GM12865 (cell line): ENCODE measurements around the gene AGFG1.

Experiments
- DNase-seq: peaks from one replicate; pipeline ENCODE4 v3.0.0; 2010; ENCODE audit warnings: low read depth
- H3K4me3 ChIP-seq: 2 replicates; pipeline ENCODE4 v1.5.1; 2011; ENCODE audit warnings: mild to moderate bottlenecking, low read depth, low read length, control low read depth
- CTCF ChIP-seq: IDR thresholded peaks from 2 replicates; pipeline ENCODE4 v1.5.1; 2011; ENCODE audit warnings: low read length, control low read depth, low read depth, inconsistent platforms; ENCODE audit not compliant: insufficient read depth; ENCODE audit errors: missing control alignments

Gene AGFG1

GRCh38 chr2:227504700-227505099 lies 32.7 kb downstream of the AGFG1 start:
- no peak overlapping the region for H3K4me3 ChIP-seq
- no peak for DNase-seq
- no peak for TF ChIP-seq CTCF

GRCh38 chr2:227506456-227506855 lies 34.5 kb downstream of the AGFG1 start:
- no peak for TF ChIP-seq CTCF
- DNase-seq: no peak
- H3K4me3 ChIP-seq: no peak overlapping the region

- H3K4me3 ChIP-seq: no peak overlapping the region
- peak; percentile 24 for DNase-seq
- TF ChIP-seq CTCF: no peak
Observed at GRCh38 chr2:227507963-227508362, 36.0 kb downstream of the AGFG1 start.

- H3K4me3 ChIP-seq: no peak overlapping the region
- no peak for TF ChIP-seq CTCF
- DNase-seq: no peak
Observed at GRCh38 chr2:227509076-227509475, 37.1 kb downstream of the AGFG1 start.

- no peak overlapping the region for H3K4me3 ChIP-seq
- TF ChIP-seq CTCF: no peak
- no peak for DNase-seq
Observed at GRCh38 chr2:227509824-227510619, 38.1 kb downstream of the AGFG1 start.

GRCh38 chr2:227510620-227510958 lies 38.6 kb downstream of the AGFG1 start:
- no peak for DNase-seq
- H3K4me3 ChIP-seq: no peak overlapping the region
- TF ChIP-seq CTCF: no peak
